WI38 (cell line): ENCODE measurements around the gene USP6NL.

ENCODE experiments used
- H3K4me3 ChIP-seq: 2 replicates; pipeline ENCODE4 v1.5.1; 2011; ENCODE audit warnings: low read depth, mild to moderate bottlenecking, control low read depth, low read length
- TF ChIP-seq, protein P1 (sequence below): IDR thresholded peaks from 2 replicates; pipeline ENCODE4 v1.5.1; 2012; ENCODE audit warnings: low read depth, mild to moderate bottlenecking, control low read depth, low read length

USP6NL gene

DNA sequence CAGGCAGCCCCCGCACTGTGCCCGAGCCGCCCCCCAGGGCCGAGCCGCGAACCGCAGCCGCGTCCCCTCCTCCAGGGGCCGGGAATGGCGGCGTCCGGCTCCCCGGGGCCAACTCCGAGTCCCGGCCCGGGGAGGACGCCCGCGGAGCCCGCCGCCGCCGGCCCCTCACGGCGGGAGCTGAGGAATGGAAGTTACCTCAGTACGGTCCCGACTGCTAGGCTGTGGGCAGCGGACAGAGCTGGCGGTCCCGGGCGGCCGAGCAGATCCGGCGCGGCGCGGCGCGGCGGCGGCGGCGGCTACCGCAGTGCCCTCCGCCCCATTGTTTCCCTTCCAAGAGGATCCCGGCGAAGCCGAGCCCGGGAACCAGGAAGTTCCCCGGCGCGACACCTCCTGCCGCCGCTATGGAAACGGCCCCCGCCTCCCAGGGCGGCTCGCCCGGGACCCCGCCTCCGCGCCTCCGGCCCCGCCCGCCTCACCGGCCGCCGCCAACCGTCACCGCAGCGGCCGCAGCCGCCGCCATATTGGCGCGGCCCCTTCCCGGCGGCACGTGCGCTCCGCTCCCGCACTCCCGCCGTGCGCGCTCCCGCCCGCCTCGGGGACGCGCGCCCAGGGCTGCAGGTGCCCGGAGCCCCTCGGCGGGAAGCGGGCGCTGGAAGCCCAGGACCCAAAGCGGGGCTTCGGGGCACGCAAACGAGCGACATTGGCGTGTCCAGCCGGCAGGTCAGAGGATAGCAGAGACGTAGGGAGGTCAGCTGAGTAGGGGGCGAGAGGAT is at the start of gene USP6NL:
USP6NL (minus strand) TSS at position 403 of the 773 bp plus-strand sequence. CDS start 14,016 bp downstream, outside the sequence.
- peak within 1 kb of the TSS; percentile 92 for H3K4me3 ChIP-seq
- TF ChIP-seq, protein P1, sequence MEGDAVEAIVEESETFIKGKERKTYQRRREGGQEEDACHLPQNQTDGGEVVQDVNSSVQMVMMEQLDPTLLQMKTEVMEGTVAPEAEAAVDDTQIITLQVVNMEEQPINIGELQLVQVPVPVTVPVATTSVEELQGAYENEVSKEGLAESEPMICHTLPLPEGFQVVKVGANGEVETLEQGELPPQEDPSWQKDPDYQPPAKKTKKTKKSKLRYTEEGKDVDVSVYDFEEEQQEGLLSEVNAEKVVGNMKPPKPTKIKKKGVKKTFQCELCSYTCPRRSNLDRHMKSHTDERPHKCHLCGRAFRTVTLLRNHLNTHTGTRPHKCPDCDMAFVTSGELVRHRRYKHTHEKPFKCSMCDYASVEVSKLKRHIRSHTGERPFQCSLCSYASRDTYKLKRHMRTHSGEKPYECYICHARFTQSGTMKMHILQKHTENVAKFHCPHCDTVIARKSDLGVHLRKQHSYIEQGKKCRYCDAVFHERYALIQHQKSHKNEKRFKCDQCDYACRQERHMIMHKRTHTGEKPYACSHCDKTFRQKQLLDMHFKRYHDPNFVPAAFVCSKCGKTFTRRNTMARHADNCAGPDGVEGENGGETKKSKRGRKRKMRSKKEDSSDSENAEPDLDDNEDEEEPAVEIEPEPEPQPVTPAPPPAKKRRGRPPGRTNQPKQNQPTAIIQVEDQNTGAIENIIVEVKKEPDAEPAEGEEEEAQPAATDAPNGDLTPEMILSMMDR, result no peak

DNA sequence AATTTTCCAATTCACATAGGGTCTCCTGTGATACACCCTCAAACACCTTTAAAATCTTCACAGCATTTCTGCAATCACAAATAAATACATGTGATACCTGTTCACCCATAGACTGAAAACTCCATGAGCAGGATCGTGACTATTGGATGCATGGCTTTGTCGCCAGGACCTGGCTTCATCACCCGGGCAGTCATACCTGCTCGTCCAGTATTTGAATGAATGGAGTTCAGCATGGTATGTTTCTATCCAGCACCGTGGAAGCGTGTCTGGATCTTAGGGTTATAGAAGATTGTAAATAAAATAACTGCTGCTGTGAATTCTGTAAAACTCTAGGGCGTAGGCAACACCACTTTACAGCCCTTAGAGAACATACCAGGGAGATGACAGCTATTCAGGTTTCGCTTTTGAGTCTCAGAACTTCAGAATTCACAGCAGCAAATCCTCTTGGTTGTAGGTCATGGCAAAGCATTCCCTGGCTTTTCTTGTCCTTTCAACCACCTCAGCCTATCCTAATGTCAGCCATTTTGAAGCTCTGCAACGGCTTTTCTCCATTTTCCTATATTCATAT is 47.4 kb upstream of the USP6NL start:
- no peak overlapping the region for H3K4me3 ChIP-seq
- TF ChIP-seq, protein P1, result no peak

DNA sequence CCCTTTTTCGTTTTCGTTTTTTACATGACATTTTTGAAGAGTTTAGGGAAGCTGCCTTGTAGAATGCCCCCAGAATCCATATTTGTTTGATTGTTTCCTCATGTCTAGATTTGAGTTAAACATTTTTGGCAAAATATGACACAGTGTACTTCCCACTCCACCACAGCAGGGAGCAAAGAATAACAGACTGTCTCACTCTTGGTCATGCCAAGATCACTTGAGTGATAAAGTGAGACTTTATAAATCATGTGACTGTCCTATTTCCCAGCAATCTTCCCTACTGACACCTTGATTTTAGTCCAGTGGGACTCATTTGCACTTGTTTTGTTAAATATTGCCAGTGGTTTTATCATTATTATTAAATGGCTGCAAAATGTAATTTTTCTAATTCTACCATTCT is 44.4 kb upstream of the USP6NL start:
- no peak overlapping the region for H3K4me3 ChIP-seq
- TF ChIP-seq, protein P1, result no peak

DNA sequence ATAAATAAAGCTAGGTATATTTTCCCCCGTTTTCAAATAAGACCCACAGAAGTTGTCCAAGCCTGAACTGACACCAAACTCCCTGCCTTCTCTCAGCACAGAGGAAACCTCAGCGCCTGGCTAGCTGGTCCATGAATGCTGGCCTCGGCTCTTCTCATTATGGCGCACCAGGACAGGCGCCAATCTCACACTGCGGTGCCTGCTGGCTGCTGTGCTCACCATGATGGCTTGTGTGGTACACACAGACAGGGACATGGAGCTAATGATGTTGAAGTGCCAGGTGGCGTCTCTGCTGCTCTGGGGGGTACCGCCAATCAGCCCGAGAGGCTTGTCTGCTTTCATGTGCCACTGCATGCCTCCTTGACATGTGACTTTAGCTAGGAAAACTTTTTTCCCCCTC is 43.2 kb upstream of the USP6NL start:
- no peak overlapping the region for H3K4me3 ChIP-seq
- TF ChIP-seq, protein P1, result no peak

DNA sequence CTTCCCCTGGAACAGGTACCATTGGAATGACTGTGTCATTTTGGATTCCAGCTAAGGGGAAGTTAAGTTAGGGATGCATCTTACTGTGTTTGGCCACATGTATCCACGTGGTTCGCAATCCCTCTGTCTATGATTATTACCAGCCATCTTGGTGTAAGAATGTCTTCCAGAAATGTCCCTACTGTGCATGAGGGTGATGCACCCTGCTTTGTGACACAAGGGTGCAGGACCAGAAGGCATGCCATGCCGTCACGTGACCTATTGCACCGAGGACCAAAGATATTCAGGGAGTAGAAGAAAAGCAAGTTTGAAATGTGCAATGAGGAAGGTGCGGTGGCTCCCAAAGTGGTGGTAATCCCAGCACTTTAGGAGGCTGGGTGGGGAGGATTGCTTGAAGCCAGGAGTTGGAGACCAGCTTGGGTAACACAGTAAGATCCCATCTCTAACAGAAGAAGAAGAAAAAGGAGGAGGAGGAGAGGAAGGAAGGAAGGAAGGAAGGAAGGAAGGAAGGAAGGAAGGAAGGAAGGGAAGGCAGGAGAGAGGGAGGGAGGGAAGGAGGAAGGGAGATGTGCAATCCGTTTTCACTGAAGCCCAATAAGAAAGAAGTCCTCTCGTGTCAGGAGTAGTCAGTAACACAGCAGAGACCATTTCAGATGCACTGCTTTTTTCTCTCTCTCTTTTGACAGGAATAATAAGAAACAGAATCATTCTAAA is 42.5 kb upstream of the USP6NL start:
- H3K4me3 ChIP-seq, result no peak overlapping the region
- TF ChIP-seq, protein P1, result no peak

DNA sequence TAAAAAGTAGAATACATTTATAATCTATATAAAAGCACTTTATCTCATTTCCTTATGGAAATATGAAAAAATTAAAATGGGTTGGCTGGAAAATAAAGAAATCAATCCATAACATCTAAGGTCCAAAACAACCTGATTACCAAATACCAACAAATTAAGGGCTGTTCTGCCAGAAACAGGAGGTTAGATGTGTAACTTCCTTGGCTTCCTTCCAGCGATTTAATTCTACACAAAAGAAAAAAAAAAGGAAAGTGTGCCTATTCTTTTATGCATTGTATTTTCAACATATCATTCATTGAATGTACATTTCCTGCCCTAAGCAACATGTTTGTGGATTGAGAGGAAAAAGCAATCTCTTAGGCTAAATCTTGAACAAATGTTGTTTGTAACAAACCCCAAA is 36.2 kb upstream of the USP6NL start:
- H3K4me3 ChIP-seq, result no peak overlapping the region
- TF ChIP-seq, protein P1, result no peak

DNA sequence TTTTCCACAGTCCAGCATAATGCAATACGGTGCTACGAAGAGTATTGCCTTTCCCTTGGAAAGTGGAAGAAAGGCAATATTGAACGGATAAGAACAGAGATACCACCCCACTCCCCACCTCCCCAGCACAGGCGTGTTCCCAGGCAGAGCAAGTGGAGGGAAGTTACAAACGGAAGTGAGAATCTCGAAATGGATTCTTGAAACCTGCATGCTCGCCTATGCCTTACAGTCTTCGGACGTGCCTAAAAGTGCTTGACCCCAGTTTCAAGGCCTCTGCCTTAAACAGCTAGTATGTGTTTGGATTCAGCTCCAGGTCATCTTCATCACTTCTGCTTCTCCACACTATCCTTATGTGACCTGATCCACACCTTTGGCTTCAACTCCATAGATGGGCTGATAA is 35.0 kb upstream of the USP6NL start:
- TF ChIP-seq, protein P1, result no peak
- H3K4me3 ChIP-seq, result no peak overlapping the region
